ENCODE measurements around the gene ANGPTL1. TPM values are rescaled to one million over a fixed set of nuclear protein-coding genes. Genes with fewer than 3 reads are reported as not detected.

ANGPTL1 gene
- polyA plus RNA-seq, 1 donor from 2014 or later = not detected

- Histone ChIP-seq H3K9me2 (ENCODE audit: insufficient read depth, low read length) (no peaks in the 10 kb centered on the region), H3K9me3 (ENCODE audit: low read length) (no peaks in the 10 kb centered on the region), H3K4me3 (ENCODE audit: low read length) (no peak overlapping the region), H3K27ac (ENCODE audit: low read length) (no peak overlapping the region), H2AFZ (ENCODE audit: low read depth, low read length) (no peak overlapping the region), H4K20me1 (ENCODE audit: insufficient read depth) (no peaks in the 10 kb centered on the region), H3F3A (ENCODE audit: insufficient read depth, low read length, poor library complexity, severe bottlenecking) (no peaks in the 10 kb centered on the region), H3K79me2 (replicated peaks; ENCODE audit: insufficient read depth, low read length) (no peaks in the 10 kb centered on the region), H3K27me3 (ENCODE audit: insufficient read depth, low read depth, low read length) (no peaks in the 10 kb centered on the region), H3K9ac (ENCODE audit: low read length) (no peak overlapping the region), H3K4me2 (ENCODE audit: low read length) (no peak overlapping the region), H3K36me3 (ENCODE audit: insufficient read depth, low read length) (no peaks in the 10 kb centered on the region)
- TF ChIP-seq MXI1 (conservative IDR thresholded peaks at IDR 0.05; ENCODE audit: poor library complexity, severe bottlenecking) (no peak), CTCF (IDR thresholded peaks at IDR 0.05; ENCODE audit: poor library complexity, severe bottlenecking) (no peak), POLR2AphosphoS5 (IDR thresholded peaks at IDR 0.05) (no peak), SMC3 (conservative IDR thresholded peaks at IDR 0.05; ENCODE audit: poor library complexity) (no peak), EP300 (conservative IDR thresholded peaks at IDR 0.05; ENCODE audit: poor library complexity, severe bottlenecking) (no peak), REST (IDR thresholded peaks at IDR 0.05; ENCODE audit: borderline replicate concordance) (no peak), RAD21 (conservative IDR thresholded peaks at IDR 0.05) (no peak), EZH2 (IDR thresholded peaks at IDR 0.05; ENCODE audit: borderline replicate concordance, insufficient read depth, low read length, poor library complexity, severe bottlenecking) (no peak), TAF1 (IDR thresholded peaks at IDR 0.05; ENCODE audit: low read depth) (no peak)
Measured at GRCh38 chr1:178885869-178886268, 15.0 kb upstream of the ANGPTL1 start.

- Histone ChIP-seq H4K20me1 (ENCODE audit: insufficient read depth) (no peaks in the 10 kb centered on the region), H3K27ac (ENCODE audit: low read length) (no peak overlapping the region), H3K4me3 (ENCODE audit: low read length) (no peak overlapping the region), H3K27me3 (ENCODE audit: insufficient read depth, low read depth, low read length) (no peaks in the 10 kb centered on the region), H3K79me2 (replicated peaks; ENCODE audit: insufficient read depth, low read length) (no peaks in the 10 kb centered on the region), H3K9ac (ENCODE audit: low read length) (no peak overlapping the region), H3K9me3 (ENCODE audit: low read length) (no peaks in the 10 kb centered on the region), H3F3A (ENCODE audit: insufficient read depth, low read length, poor library complexity, severe bottlenecking) (no peaks in the 10 kb centered on the region), H3K36me3 (ENCODE audit: insufficient read depth, low read length) (no peaks in the 10 kb centered on the region), H2AFZ (ENCODE audit: low read depth, low read length) (no peak overlapping the region), H3K9me2 (ENCODE audit: insufficient read depth, low read length) (no peaks in the 10 kb centered on the region), H3K4me2 (ENCODE audit: low read length) (no peak overlapping the region)
- TF ChIP-seq REST (IDR thresholded peaks at IDR 0.05; ENCODE audit: borderline replicate concordance) = no peak
- no peak for TF ChIP-seq TAF1 (IDR thresholded peaks at IDR 0.05; ENCODE audit: low read depth)
- TF ChIP-seq SMC3 (conservative IDR thresholded peaks at IDR 0.05; ENCODE audit: poor library complexity) = no peak
- no peak for TF ChIP-seq MXI1 (conservative IDR thresholded peaks at IDR 0.05; ENCODE audit: poor library complexity, severe bottlenecking)
- no peak for TF ChIP-seq EP300 (conservative IDR thresholded peaks at IDR 0.05; ENCODE audit: poor library complexity, severe bottlenecking)
- no peak for TF ChIP-seq RAD21 (conservative IDR thresholded peaks at IDR 0.05)
- no peak for TF ChIP-seq EZH2 (IDR thresholded peaks at IDR 0.05; ENCODE audit: borderline replicate concordance, insufficient read depth, low read length, poor library complexity, severe bottlenecking)
- TF ChIP-seq CTCF (IDR thresholded peaks at IDR 0.05; ENCODE audit: poor library complexity, severe bottlenecking) = no peak
- TF ChIP-seq POLR2AphosphoS5 (IDR thresholded peaks at IDR 0.05) = no peak
Measured at GRCh38 chr1:178881950-178882349, 11.1 kb upstream of the ANGPTL1 start.

Measured in neural cell (in vitro differentiated cells).